Measurements from ENCODE around the gene ARHGEF18.

DNA sequence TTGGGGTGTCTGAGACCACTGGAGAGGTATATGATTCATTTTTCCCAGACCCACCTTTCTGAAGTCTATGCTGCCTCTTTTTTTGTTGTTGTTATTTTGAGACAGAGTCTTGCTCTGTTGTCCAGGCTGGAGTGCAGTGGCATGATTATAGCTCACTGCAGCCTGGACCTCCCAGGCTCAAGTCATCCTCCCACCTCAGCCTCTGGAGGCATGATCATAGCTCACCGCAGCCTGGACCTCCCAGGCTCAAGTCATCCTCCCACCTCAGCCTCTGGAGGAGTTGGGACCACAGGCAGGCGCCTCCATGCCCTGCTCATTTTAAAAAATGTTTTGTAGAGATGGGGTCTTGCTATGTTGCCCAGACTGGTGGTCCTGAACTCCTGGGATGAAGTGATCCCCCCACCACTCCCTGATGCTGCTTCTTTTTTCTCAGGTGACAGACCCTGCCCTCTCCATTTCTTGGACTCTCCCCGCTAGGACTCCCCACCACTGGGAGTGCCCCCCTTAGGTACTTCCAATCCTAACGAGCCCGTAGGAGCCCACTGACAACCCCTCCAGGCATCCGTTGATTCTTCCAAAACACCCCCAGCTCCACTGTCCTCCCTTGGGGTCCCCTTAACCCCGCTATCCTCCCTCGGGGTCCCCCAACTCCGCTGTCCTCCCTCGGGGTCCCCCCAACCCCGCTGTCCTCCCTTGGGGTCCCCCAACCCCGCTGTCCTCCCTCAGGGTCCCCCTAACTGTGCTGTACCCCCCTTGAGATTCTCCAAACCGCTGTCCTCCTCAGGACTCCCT is 45.4 kb downstream of the ARHGEF18 start:
- TF ChIP-seq POLR2A (IDR thresholded peaks at IDR 0.05; ENCODE audit: low read length): no peak
- no peak for TF ChIP-seq GATA1 (IDR thresholded peaks at IDR 0.05; ENCODE audit: low read depth, low read length)

Measured in erythroblast (primary cell).